K562 (cell line): ENCODE measurements around the gene IGFBP4. TPM values are rescaled to one million over a fixed set of nuclear protein-coding genes. Genes with fewer than 3 reads are reported as not detected.

ENCODE experiments used
- ATAC-seq: fragments of 200-7000 bp; cut with Tn5 transposase; 3 replicates; pipeline ENCODE4 v1.9.1; 2020; ENCODE audit warnings: moderate library complexity
- BruUV-seq: library from RNA; stranded (reverse); fragments of 400-500 nt; replicated peaks from 2 replicates; lab custom pipeline; 2021; lab: Mats Ljungman, UMichigan
- CTCF ChIA-PET: fragments of 300-600 bp; formaldehyde crosslinking; extraction: SDS; loops from one replicate; lab custom pipeline; 2021; ENCODE audit warnings: low intra/inter-chr PET ratio; lab: Yijun Ruan, JAX
- POLR2A ChIA-PET: fragments of 300-600, 350-650 bp; sonication (Branson Sonifier 250); formaldehyde crosslinking; extraction: SDS; loops from one replicate; lab custom pipeline; 2021; ENCODE audit warnings: antibody characterized with exemption, inconsistent platforms; lab: Yijun Ruan, JAX
- DNase-seq, 4 experiments: peaks; one replicate each; pipeline versions ENCODE4 v3.0.0 to v3.0.0-alpha.2; 2011 to 2018; ENCODE audit warnings: low spot score in 3 of 4, mixed read lengths in 3 of 4; ENCODE audit errors: extremely low read depth in 1 of 4
- FAIRE-seq: peaks from 2 replicates; lab custom pipeline; 2011; peaks lifted over from hg19 to GRCh38; lab: Jason Lieb, UNC
- H2AFZ ChIP-seq: 2 replicates; pipeline ENCODE4 v1.6.0; 2011; ENCODE audit warnings: low read depth, low read length, control low read depth, inconsistent platforms
- H3K27ac ChIP-seq: fragments of 200-600 bp; 3 replicates; pipeline ENCODE4 v1.8.0; 2011; ENCODE audit warnings: low read depth, mild to moderate bottlenecking, control low read depth, inconsistent platforms, low read length, moderate library complexity, mixed read lengths; ENCODE audit errors: extremely low read depth
- H3K27me3 ChIP-seq, 2 experiments: fragments of 300-600 bp in 1 of 2; 2 replicates in 1 of 2; 3 replicates in 1 of 2; pipeline versions ENCODE4 v1.6.0 to v1.8.0; 2011; ENCODE audit warnings: inconsistent platforms in 2 of 2, low read length in 2 of 2, mild to moderate bottlenecking in 1 of 2, mixed read lengths in 1 of 2, moderate library complexity in 1 of 2; ENCODE audit not compliant: control insufficient read depth in 2 of 2, insufficient read depth in 2 of 2
- H3K36me3 ChIP-seq: fragments of 300-600 bp; 3 replicates; pipeline ENCODE4 v1.8.0; 2011; ENCODE audit warnings: mild to moderate bottlenecking, low read length, inconsistent platforms; ENCODE audit not compliant: control insufficient read depth, insufficient read depth
- H3K4me1 ChIP-seq, 2 experiments: fragments of 200-600 bp in 1 of 2; replicated peaks in 1 of 2; 2 replicates in 1 of 2; 3 replicates in 1 of 2; pipeline versions ENCODE4 v1.5.1 to v1.8.0; 2011; ENCODE audit warnings: inconsistent platforms in 2 of 2, low read length in 2 of 2, mild to moderate bottlenecking in 1 of 2, mixed read lengths in 1 of 2, moderate library complexity in 1 of 2; ENCODE audit not compliant: control insufficient read depth in 2 of 2, insufficient read depth in 2 of 2
- H3K4me2 ChIP-seq: 2 replicates; pipeline ENCODE4 v1.6.1; 2011; ENCODE audit warnings: low read length, control low read depth, inconsistent platforms, mixed read lengths; ENCODE audit not compliant: insufficient read depth
- H3K4me3 ChIP-seq: fragments of 200-600 bp; sonication (generic), shearing (Covaris generic); 2 replicates; pipeline ENCODE4 v1.5.1; 2016; ENCODE audit warnings: control low read depth, inconsistent platforms
- H3K79me2 ChIP-seq: fragments of 200-600 bp; 3 replicates; pipeline ENCODE4 v1.8.0; 2011; ENCODE audit warnings: low read length, inconsistent platforms; ENCODE audit not compliant: control insufficient read depth, insufficient read depth
- H3K9ac ChIP-seq, 2 experiments: 2 replicates each; pipeline versions ENCODE4 v1.6.0 to v1.6.1; 2011; ENCODE audit warnings: low read depth in 2 of 2, low read length in 2 of 2, control low read depth in 1 of 2, inconsistent platforms in 1 of 2, mild to moderate bottlenecking in 1 of 2, mixed read lengths in 1 of 2; ENCODE audit not compliant: insufficient read depth in 1 of 2
- H3K9me1 ChIP-seq: one replicate; pipeline ENCODE4 v1.6.0; 2011; ENCODE audit warnings: inconsistent platforms, mild to moderate bottlenecking, low read length, moderate library complexity; ENCODE audit not compliant: control insufficient read depth, insufficient read depth
- H3K9me3 ChIP-seq: replicated peaks from 2 replicates; pipeline ENCODE4 v1.5.1; 2011; ENCODE audit warnings: low read depth, low read length, inconsistent platforms; ENCODE audit not compliant: control insufficient read depth, insufficient read depth
- H4K20me1 ChIP-seq: replicated peaks from 2 replicates; pipeline ENCODE4 v1.6.1; 2011; ENCODE audit warnings: low read length, inconsistent platforms, mixed read lengths; ENCODE audit not compliant: control insufficient read depth, insufficient read depth
- ATF6 ChIP-seq: sonication (generic); formaldehyde crosslinking; IDR thresholded peaks from 2 replicates; pipeline ENCODE4 v1.4.0; 2020; ENCODE audit warnings: mild to moderate bottlenecking, missing genetic modification reagents
- CUX1 ChIP-seq: fragments of 200-800 bp; sonication (Bioruptor generic); IDR thresholded peaks from 2 replicates; pipeline ENCODE4 v1.6.1; 2016; ENCODE audit warnings: missing genetic modification characterization, missing compliant biosample characterization
- ESRRB ChIP-seq: fragments of 250-450 bp; sonication (Bioruptor Pico); IDR thresholded peaks from 2 replicates; pipeline ENCODE4 v1.5.0; 2020; ENCODE audit warnings: mild to moderate bottlenecking, moderate library complexity, borderline replicate concordance
- GATA2 ChIP-seq: sonication (generic); formaldehyde crosslinking; IDR thresholded peaks from 2 replicates; pipeline ENCODE4 v1.4.0; 2020; ENCODE audit warnings: mild to moderate bottlenecking, missing genetic modification reagents
- HMG20B ChIP-seq: fragments of 250-450 bp; sonication (Bioruptor Pico); IDR thresholded peaks from 2 replicates; pipeline ENCODE4 v1.5.0; 2021; ENCODE audit warnings: mild to moderate bottlenecking
- HNRNPL ChIP-seq: fragments of 200-400 bp; formaldehyde crosslinking; IDR thresholded peaks from 2 replicates; pipeline ENCODE4 v1.6.1; 2017; ENCODE audit warnings: low read depth, mild to moderate bottlenecking, low read length
- PPARD ChIP-seq: fragments of 250-450 bp; sonication (Bioruptor Pico); IDR thresholded peaks from 2 replicates; pipeline ENCODE4 v1.8.0; 2022; ENCODE audit warnings: inconsistent platforms, mild to moderate bottlenecking, moderate library complexity
- RNF2 ChIP-seq: sonication (generic); IDR thresholded peaks from 2 replicates; pipeline ENCODE4 v1.6.1; 2016
- SIRT6 ChIP-seq: IDR thresholded peaks from one replicate; pipeline ENCODE4 v1.6.1; 2012; ENCODE audit warnings: low read depth, mild to moderate bottlenecking, control low read depth, inconsistent platforms, low read length, moderate library complexity
- SMAD1 ChIP-seq: fragments of 150-350 bp; IDR thresholded peaks from 2 replicates; pipeline ENCODE4 v1.6.1; 2014; ENCODE audit warnings: low read length, low read depth; ENCODE audit not compliant: partially characterized antibody
- SRF ChIP-seq, 2 experiments: fragments of 250-450, 450-650 bp in 1 of 2; sonication (Bioruptor Pico) in 1 of 2; sonication (generic) in 1 of 2; formaldehyde crosslinking; IDR thresholded peaks; 2 replicates each; pipeline versions ENCODE4 v1.5.0 to v1.5.1; 2020 to 2022; ENCODE audit warnings: mild to moderate bottlenecking in 1 of 2, missing genetic modification reagents in 1 of 2
- TBL1XR1 ChIP-seq, 2 experiments: IDR thresholded peaks; 2 replicates each; pipeline ENCODE4 v1.6.1; 2012; ENCODE audit warnings: improper control_type of control experiment in 2 of 2, low read length in 2 of 2, mild to moderate bottlenecking in 1 of 2
- ZNF212 ChIP-seq: fragments of 450-650 bp; formaldehyde crosslinking; IDR thresholded peaks from 2 replicates; pipeline ENCODE4 v1.4.0; 2020; ENCODE audit warnings: mild to moderate bottlenecking
- ZNF274 ChIP-seq: IDR thresholded peaks from 2 replicates; pipeline ENCODE4 v1.6.1; 2011; ENCODE audit warnings: low read depth, mild to moderate bottlenecking, low read length, moderate library complexity, borderline replicate concordance
- ZNF589 ChIP-seq: fragments of 200-800 bp; sonication (Bioruptor generic); IDR thresholded peaks from 2 replicates; pipeline ENCODE4 v1.6.1; 2016; ENCODE audit warnings: low read depth, missing genetic modification characterization, missing compliant biosample characterization
- WGBS: fragments of 100-300 bp; shearing (Covaris generic); methylation state at CpG from one replicate; pipeline ENCODE4 v1.1.6; 2016; ENCODE audit warnings: low coverage, mixed read lengths; ENCODE audit not compliant: insufficient coverage; ENCODE audit errors: missing lambda C conversion rate; 5-methylcytosine and 5-hydroxymethylcytosine counted together
- in situ Hi-C: fragments of 300-500 bp; cut with MboI; formaldehyde crosslinking; loops from 4 replicates; pipeline ENCODE4 v1.15.0; 2018; ENCODE audit warnings: inconsistent platforms, mixed read lengths
- intact Hi-C: fragments of 100-400 bp; cut with micrococcal nuclease; formaldehyde crosslinking; loops from 2 replicates; pipeline ENCODE4 v1.14.2; 2022
- polyA plus RNA-seq, 8 experiments: library from polyadenylated mRNA; depleted of rRNA in 4 of 8; stranded (reverse) in 5 of 8; unstranded in 3 of 8; fragments of >200 nt; fragmentation: Nextera tagmentation in 2 of 8; fragmentation: Illumina TruSeq in 1 of 8; extraction: Ambion mirVana in 2 of 8; extraction: Trizol in 1 of 8; gene quantifications; 2 replicates each; pipeline versions ENCODE4 v1.2.1 to v1.2.3, GENCODE V29; 2011 to 2014; ENCODE audit warnings: inconsistent platforms in 1 of 8, missing spikeins in 1 of 8
- total RNA-seq, 7 experiments: library from RNA; depleted of rRNA in 6 of 7; stranded (reverse); fragments of >200 nt in 6 of 7; fragmentation: Illumina TruSeq in 2 of 7; extraction: Trizol in 2 of 7; gene quantifications; 2 replicates each; pipeline versions ENCODE4 v1.2.1 to v1.2.3, GENCODE V29; 2011 to 2021; ENCODE audit warnings: low replicate concordance in 1 of 7

The IGFBP4 gene
- total and polyA plus RNA-seq, 9 of the 15 experiments (the other 6 are each of a cell fraction or from before 2014, with no cell fraction given), result 8.8 to 99.8 (median 18.6) TPM

GRCh38 chr17:40496634-40497420 lies 53.6 kb downstream of the IGFBP4 start:
- ChIA-PET CTCF (no interaction called here), POLR2A (interaction anchor here (0.6 to 1.2 kb wide), 5 partner anchors 21 to 79 kb away, joined by 3 to 4 read pairs (median 3); partner anchors contain the start of gene TOP2A)
- Histone ChIP-seq H3K79me2 (no peaks in the 10 kb centered on the region), H3K4me2 (no peak overlapping the region), H3K9me3 (no peaks in the 10 kb centered on the region), H3K9ac (no peak overlapping the region), H3K27me3 (no peaks in the 10 kb centered on the region), H4K20me1 (no peaks in the 10 kb centered on the region), H3K36me3 (no peaks in the 10 kb centered on the region), H2AFZ (no peak overlapping the region), H3K4me1 (peaks cover 0 to 15% of the 10 kb centered on the region in 2 experiments; a peak in 2 of 5 replicates), H3K9me1 (peaks cover 4% of the 10 kb centered on the region), H3K27ac (no peak overlapping the region), H3K4me3 (no peak overlapping the region)
- DNase-seq (no peak), ATAC-seq (no peak), FAIRE-seq (no peak)
- no TSS peak for BruUV-seq
- intact Hi-C loops, result no loop called here
- in situ Hi-C loops, result no loop called here
- 55% methylated on average over 9 of the region's 9 CpGs for WGBS
- TF ChIP-seq ATF6 (CRISPR knock-in tag) (no peak), SMAD1 (no peak), ZNF589 (CRISPR knock-in tag) (no peak), HMG20B (CRISPR knock-in tag) (no peak), HNRNPL (no peak), RNF2 (no peak), ZNF274 (no peak), GATA2 (no peak), SRF (CRISPR knock-in tag; IDR thresholded peaks at IDR 0.05) (no peak), ZNF212 (CRISPR knock-in tag) (no peak), TBL1XR1 (IDR thresholded peaks at IDR 0.05; ENCODE audit: low read length in 2 of 2) (no peak), ESRRB (CRISPR knock-in tag) (no peak), CUX1 (CRISPR knock-in tag) (no peak), SIRT6 (no peak), PPARD (CRISPR knock-in tag) (no peak)
